H4 (cell line): ENCODE measurements around the gene SMPD1. TPM values are rescaled to one million over a fixed set of nuclear protein-coding genes. Genes with fewer than 3 reads are reported as not detected.
A peak's percentile ranks its signal among the peaks of the same experiment; 100 is the strongest.

Experiments used
- DNase-seq: peaks from one replicate; pipeline ENCODE4 v3.0.0-alpha.2; 2015; ENCODE audit warnings: low spot score
- total RNA-seq: library from RNA; depleted of rRNA; stranded (reverse); fragments of >200 nt; shearing (Covaris generic); gene quantifications from 2 replicates; pipeline ENCODE4 v1.2.3, GENCODE V29; 2014; rRNA removed

The SMPD1 gene
- 44.5 and 80.7 TPM in 2 replicates for total RNA-seq

- peak; percentile 87 for DNase-seq
These were observed at the start of gene SMPD1 for GRCh38 chr11:6389905-6390717. Gene SMPD1 (plus strand): TSS chr11:6390474. CDS start chr11:6390599, 125 bp downstream.

GRCh38 chr11:6345366-6345765, 44.9 kb upstream of the SMPD1 start:
- DNase-seq = no peak

DNA sequence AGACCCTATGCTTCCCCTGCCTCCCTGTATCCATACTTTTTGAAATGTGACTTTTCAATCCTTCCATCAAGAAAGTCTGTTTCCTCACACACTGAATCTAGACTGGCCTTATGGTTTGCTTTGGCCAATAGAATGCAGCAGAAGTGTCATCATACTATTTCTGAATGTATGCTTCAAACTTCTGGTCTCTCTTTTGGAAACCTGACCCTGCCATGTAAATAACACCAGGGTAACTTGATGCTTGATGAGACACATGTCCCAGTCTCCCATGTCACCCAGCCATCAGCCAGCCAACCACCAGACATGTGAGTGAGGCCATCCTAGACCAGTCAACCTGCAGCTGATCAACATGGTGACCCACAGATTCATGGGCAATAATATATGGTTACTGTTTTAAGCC, 40.2 kb upstream of the SMPD1 start:
- DNase-seq = no peak

- no peak for DNase-seq
These were observed 39.8 kb upstream of the SMPD1 start for GRCh38 chr11:6350486-6350885.

DNA sequence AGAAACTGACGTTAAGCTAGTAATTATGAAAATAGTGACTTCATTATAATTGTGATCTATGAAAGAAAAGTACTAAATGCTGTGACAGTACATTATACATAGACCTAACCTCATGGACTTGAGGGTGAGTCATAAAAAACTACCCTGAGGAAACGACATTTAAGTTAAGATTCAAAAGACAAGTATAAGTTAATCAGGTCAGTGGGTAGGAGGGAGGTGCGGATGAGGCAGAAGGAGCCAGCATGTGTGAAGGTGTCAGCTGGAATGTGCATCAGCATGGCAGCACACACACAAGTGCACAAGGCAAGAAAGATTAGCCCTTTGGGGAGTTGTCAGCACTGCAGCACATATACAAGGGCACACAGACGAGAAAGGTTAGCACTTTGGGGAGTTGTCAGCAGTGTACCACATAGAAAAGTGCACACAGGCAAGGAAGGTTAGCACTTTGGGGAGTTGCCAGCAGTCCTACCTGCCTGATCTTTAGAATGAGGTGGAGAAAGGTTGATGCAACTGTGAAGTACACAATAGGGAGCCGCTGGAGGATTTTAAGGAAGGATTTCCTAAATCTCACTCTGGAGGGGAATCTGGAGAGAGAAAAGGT, 38.4 kb upstream of the SMPD1 start:
- DNase-seq = no peak

DNA sequence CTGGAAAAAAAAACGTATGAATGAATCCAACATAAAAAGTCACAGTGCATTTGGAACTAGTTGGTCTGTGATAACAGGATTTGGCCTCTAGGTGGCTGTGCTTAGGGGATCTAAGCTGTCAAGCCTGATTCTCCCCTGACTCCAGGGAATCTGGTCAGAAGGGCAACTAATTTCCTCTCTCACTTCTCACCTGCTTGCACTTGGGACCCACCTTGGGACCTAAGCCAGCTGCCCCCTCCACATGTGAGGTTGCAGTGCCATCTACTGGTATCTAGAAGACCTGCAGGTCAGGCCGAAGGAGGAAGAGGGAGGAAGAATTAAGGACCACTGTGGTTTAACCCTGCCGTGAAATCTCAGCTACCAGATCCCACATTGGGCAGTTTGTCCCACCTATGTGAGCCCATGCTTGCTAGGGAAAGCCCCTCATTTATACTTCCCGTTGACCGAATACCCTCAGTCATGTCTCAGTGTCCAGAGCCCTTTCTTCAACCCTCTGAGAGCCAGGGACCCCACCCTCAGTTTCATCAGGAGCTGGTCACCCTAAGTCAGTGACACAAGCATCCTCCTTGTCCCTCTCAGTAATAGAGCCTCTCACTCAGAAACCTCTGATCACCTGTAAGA, 36.8 kb upstream of the SMPD1 start:
- peak; percentile 57 for DNase-seq

- DNase-seq = peak; percentile 49
These were observed 35.4 kb upstream of the SMPD1 start for GRCh38 chr11:6354651-6355485.

DNA sequence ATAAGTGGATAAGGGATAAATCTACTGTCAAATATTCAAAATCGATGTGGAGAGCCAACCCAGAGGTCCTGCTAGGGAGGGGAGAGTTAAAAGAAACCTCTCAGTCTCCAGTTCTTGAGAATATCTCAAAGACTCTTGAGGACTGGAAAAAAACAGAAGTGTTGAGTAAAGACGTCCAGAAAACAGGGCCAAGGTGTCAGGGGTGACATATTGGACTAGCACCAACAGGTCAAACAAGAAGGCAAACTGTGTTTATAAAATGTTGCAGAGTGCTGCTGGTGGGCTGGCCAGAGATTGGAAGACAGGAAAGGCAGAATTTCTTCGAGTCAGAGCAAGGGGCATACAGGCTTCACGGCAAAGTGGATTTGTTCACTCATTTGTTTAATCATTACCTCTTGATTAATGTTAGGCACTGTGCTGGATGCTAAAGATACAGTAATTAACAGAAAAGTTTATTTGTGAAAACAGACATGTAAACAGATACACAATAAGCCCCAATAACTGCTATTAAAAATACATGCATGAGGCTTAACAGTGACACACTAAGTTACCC, 33.7 kb upstream of the SMPD1 start:
- DNase-seq = no peak

- peak; percentile 88 for DNase-seq
These were observed 33.1 kb upstream of the SMPD1 start for GRCh38 chr11:6357222-6357621.

DNA sequence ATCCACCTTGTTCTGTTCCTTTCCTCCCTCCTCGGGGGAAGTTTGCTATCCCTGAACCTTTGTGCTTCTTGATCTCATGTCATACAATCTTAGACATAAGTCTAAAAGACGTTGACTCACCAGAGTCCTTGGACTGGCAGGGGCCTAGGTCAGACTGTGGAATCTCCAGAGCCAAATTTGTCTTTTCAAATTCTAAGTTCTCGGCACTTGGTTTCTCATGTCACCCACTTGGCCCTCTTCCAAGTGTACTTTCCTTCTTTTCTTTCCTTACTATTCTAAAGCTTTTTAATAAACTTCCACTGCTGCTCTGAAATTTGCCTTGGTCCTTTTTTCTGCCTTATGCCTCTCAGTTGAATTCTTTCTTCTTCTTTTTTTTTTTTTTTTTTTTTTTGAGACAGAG, 30.1 kb upstream of the SMPD1 start:
- DNase-seq = no peak

GRCh38 chr11:6362185-6362872, 27.9 kb upstream of the SMPD1 start:
- no peak for DNase-seq

GRCh38 chr11:6362873-6363678, 27.2 kb upstream of the SMPD1 start:
- DNase-seq = peak; percentile 83

DNA sequence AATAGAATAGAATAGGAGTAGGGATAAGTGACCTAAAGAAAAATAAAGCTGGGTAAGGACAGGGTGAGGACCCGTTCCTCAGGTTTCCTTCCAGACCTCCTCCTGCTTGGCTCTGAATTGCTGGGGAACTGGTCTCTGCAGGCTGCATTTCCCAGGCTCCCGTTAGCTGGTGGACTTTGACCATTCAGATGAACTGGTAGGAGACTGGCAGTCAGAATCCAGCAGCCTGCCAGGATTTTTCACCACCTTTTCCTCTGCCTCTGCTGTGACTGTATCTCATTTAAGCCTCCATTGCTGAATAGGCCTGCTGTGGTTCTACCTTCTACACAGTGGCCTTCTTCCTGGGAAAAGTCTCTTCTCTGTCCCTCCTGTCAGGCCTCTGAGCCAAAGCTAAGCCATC, 24.6 kb upstream of the SMPD1 start:
- DNase-seq = no peak

GRCh38 chr11:6371825-6372224, 18.4 kb upstream of the SMPD1 start:
- no peak for DNase-seq

DNA sequence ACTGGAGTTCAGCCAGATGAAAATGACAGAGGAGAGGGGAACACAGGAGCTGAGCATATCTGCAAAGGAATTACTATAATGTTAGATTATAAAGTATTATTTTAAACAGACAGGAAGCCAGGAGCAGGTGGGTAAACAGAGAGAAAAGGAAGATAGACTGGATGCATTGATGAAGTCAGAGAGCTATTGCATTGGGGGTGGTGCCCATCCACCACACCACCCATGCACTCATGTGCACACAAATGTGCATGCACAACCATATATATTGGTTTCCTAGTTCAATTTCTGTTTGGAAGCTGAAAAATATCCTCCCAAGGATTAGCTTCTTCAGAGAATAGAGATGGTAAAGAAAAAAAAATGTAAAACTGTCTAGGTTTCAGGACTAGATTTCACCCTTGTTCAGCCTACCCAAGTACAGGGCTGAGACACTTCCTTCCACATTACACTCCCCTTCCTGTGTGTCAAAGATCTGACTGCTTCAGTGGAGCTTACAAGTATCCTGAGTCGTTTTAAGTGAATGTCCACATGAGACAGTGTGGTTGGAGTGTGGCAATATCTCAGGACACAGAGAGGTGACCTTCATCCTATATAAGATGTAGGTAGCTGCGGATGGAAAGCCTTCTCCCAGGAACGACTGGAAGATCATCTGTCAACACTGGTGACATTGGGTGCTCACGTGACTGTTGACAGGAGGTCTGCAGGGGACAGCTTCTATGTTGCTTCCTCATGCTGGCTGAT, 12.2 kb upstream of the SMPD1 start:
- DNase-seq = no peak

DNA sequence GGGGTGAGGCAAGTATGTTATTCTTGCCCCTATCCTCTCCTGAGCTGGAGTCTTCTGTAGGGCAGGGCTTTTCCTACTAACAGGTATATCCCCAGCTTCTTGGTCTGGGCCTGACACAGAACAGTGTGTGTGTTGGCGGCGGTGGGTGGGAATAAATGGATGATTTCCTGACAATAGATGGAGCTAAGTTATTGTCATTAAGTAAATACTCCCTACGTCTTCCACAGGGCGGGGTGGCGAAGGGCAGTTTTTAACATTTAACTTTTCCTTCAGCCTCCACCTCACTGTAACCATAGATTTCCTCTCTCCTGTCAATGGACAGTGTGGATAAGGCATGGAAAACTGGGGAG, 11.7 kb upstream of the SMPD1 start:
- DNase-seq = no peak

- DNase-seq = no peak
These were observed 5.1 kb upstream of the SMPD1 start for GRCh38 chr11:6385046-6385777.

- no peak for DNase-seq
These were observed 2.3 kb upstream of the SMPD1 start for GRCh38 chr11:6387811-6388599.
